K562 (cell line): ENCODE measurements around the gene ZNF154. TPM values are rescaled to one million over a fixed set of nuclear protein-coding genes. Genes with fewer than 3 reads are reported as not detected.

Source experiments
- RBFOX2 ChIP-seq: fragments of 200-400 bp; formaldehyde crosslinking; IDR thresholded peaks from 2 replicates; pipeline ENCODE4 v1.6.1; 2017; ENCODE audit warnings: low read depth, mild to moderate bottlenecking, low read length, moderate library complexity
- ZNF282 ChIP-seq: sonication (generic); formaldehyde crosslinking; IDR thresholded peaks from 2 replicates; pipeline ENCODE4 v1.8.1; 2023; ENCODE audit warnings: missing genetic modification reagents
- ZNF354B ChIP-seq: fragments of 250-450 bp; sonication (Bioruptor Pico); IDR thresholded peaks from 2 replicates; pipeline ENCODE4 v1.4.0; 2020
- polyA plus RNA-seq, 8 experiments: library from polyadenylated mRNA; depleted of rRNA in 4 of 8; stranded (reverse) in 5 of 8; unstranded in 3 of 8; fragments of >200 nt; fragmentation: Nextera tagmentation in 2 of 8; fragmentation: Illumina TruSeq in 1 of 8; extraction: Ambion mirVana in 2 of 8; extraction: Trizol in 1 of 8; gene quantifications; 2 replicates each; pipeline versions ENCODE4 v1.2.1 to v1.2.3, GENCODE V29; 2011 to 2014; ENCODE audit warnings: inconsistent platforms in 1 of 8, missing spikeins in 1 of 8
- total RNA-seq, 7 experiments: library from RNA; depleted of rRNA in 6 of 7; stranded (reverse); fragments of >200 nt in 6 of 7; fragmentation: Illumina TruSeq in 2 of 7; extraction: Trizol in 2 of 7; gene quantifications; 2 replicates each; pipeline versions ENCODE4 v1.2.1 to v1.2.3, GENCODE V29; 2011 to 2021; ENCODE audit warnings: low replicate concordance in 1 of 7
- TF ChIP-seq, protein P1 (sequence below): fragments of 450-650 bp; formaldehyde crosslinking; IDR thresholded peaks from 2 replicates; pipeline ENCODE4 v1.4.0; 2020; ENCODE audit warnings: mild to moderate bottlenecking, moderate library complexity
- TF ChIP-seq, protein P2 (sequence below): fragments of 250-450 bp; sonication (Bioruptor Pico); IDR thresholded peaks from 2 replicates; pipeline ENCODE4 v1.4.0; 2020
- TF ChIP-seq, protein P3 (sequence below): fragments of 250-450 bp; sonication (Bioruptor Pico); IDR thresholded peaks from 2 replicates; pipeline ENCODE4 v1.8.0; 2021; ENCODE audit warnings: borderline replicate concordance, mild to moderate bottlenecking, moderate library complexity; ENCODE audit not compliant: poor library complexity, severe bottlenecking

Gene ZNF154
- total and polyA plus RNA-seq, 9 of the 15 experiments (the other 6 are each of a cell fraction or from before 2014, with no cell fraction given), result 0.06 to 0.11 (median 0.07) TPM; not detected in 6

GRCh38 chr19:57672466-57672865 lies 36.5 kb downstream of the ZNF154 start (continued):
- TF ChIP-seq, protein P1, sequence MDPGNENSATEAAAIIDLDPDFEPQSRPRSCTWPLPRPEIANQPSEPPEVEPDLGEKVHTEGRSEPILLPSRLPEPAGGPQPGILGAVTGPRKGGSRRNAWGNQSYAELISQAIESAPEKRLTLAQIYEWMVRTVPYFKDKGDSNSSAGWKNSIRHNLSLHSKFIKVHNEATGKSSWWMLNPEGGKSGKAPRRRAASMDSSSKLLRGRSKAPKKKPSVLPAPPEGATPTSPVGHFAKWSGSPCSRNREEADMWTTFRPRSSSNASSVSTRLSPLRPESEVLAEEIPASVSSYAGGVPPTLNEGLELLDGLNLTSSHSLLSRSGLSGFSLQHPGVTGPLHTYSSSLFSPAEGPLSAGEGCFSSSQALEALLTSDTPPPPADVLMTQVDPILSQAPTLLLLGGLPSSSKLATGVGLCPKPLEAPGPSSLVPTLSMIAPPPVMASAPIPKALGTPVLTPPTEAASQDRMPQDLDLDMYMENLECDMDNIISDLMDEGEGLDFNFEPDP (CRISPR knock-in tag), result no peak
- no peak for TF ChIP-seq RBFOX2
- TF ChIP-seq, protein P2, sequence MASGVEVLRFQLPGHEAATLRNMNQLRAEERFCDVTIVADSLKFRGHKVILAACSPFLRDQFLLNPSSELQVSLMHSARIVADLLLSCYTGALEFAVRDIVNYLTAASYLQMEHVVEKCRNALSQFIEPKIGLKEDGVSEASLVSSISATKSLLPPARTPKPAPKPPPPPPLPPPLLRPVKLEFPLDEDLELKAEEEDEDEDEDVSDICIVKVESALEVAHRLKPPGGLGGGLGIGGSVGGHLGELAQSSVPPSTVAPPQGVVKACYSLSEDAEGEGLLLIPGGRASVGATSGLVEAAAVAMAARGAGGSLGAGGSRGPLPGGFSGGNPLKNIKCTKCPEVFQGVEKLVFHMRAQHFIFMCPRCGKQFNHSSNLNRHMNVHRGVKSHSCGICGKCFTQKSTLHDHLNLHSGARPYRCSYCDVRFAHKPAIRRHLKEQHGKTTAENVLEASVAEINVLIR (CRISPR knock-in tag), result no peak
- TF ChIP-seq ZNF282, result no peak
- TF ChIP-seq, protein P3, sequence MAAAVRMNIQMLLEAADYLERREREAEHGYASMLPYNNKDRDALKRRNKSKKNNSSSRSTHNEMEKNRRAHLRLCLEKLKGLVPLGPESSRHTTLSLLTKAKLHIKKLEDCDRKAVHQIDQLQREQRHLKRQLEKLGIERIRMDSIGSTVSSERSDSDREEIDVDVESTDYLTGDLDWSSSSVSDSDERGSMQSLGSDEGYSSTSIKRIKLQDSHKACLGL (CRISPR knock-in tag), result no peak
- TF ChIP-seq ZNF354B (CRISPR knock-in tag), result no peak
